ENCODE data around the gene FHIT.
"Not testable (repeated sequence)": the region's sequence is repeated elsewhere in the genome, so short reads cannot be mapped to it uniquely, and the experiment has no call there.

FHIT gene

DNA sequence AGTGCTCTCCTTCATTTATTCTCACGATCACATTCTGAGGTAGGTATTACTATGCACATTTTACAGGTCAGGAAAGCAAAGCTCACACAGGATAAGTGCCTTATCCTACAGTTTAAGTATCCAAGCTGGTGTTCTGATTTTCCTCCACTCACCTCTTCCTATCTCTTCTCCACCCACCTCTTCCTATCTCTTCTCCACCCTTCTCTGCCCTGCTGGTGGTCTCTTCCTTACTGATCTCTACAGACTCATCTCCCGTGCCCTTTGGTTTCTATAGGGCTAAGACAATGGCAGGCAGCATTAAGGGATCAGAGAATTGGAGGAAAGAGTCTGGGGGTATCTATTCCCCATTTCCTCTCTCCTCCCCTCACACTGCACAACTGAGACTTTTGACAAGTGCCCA, 319.1 kb downstream of the FHIT start:
- DNase-seq (ENCODE audit: low read depth in 3 of 3) = no peak

DNA sequence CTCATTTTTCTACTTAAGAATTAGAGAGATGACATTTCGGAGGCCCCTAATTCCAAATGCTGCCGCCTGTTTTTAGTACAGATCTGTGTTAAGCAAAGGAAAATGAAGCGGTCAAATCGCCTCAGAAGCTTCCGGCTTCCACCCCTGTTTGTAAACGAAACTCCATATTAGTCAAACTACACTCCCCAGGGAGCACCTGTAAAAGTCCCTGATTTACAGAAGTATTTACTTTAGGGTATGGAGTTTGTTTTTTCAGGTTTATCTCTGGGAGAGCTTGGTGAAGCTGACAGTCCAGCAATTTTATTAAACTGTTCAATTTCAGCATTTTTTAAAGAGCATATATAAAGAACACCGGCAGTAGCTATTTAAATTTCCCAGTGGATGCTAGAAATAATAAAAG, 319.8 kb downstream of the FHIT start:
- no peak for DNase-seq (ENCODE audit: low read depth in 3 of 3)

DNA sequence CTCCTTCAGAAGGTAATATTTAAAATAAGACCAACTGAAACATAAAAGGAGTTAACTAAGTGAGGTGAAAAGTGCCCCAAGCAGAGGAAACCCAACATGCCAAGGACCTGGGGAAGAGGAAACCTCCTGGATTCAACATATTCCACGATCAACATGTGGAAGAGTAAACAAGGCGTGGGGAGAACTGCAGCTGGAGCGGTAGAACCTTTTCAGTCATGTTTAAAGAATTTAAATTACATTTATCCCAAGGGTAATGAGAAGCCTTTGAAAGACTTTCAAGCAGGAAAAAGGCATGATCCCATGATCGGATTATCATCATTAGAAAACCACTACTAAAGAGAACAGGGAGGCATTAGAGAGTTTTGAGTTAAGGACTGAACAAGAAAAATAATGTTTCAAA, 330.7 kb downstream of the FHIT start:
- no peak for DNase-seq (ENCODE audit: low read depth in 3 of 3)

DNA sequence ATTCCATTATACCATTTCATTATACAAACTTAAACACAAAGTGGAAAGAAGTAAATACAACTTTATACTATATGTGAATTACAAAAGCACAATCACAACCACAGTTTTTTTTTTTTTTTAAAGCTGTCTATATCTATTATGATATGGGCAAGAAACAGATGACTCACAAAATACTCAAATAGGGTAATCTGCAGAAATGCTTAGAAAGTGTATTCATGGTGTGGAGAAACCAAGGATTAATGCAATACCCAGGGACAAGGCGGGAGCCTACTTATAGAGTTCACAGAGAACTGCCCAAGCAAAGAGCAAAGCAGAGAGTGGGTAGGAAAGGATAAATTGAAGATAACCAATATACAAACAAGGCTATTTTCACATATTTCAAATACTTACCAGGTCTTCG, 332.0 kb downstream of the FHIT start:
- no peak for DNase-seq (ENCODE audit: low read depth in 3 of 3)

DNA sequence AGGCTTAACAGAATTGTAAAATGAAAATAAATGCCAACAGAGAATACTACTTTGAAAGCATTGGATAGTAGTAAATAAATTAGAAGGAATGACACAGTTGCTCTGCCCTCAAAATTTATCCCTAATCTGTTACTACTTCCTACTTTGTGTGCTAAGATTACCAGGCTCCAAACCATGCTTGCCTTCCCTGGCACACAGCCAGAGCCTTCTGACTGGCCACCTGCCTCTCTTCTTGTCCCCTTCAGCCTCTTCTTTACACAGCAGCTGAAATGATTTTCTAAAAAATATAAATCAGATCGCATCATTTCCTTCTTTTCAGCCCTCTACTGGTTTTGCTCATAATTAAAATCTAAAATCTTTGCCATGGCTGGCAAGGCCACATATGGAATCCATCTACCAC, 334.1 kb downstream of the FHIT start:
- no peak for DNase-seq (ENCODE audit: low read depth in 3 of 3)

DNA sequence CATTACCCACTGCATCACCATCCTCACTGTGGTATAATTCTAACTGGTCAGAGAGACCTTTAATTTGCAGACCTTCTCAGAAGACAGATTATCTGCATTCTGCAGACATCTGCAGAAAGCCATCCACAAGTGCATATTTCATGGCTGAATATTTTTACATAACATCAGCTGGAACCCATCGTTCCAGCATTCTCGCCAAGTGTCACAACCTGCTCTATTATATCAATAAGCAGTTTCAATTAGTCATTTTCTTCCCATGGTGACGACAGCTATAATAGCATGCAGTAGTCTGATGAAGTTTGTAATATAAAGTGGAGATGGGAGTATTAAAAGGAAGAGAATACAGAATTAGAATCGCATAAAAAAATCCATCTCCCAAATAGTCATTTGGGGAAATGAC, 334.7 kb downstream of the FHIT start:
- DNase-seq (ENCODE audit: low read depth in 3 of 3) = no peak

DNA sequence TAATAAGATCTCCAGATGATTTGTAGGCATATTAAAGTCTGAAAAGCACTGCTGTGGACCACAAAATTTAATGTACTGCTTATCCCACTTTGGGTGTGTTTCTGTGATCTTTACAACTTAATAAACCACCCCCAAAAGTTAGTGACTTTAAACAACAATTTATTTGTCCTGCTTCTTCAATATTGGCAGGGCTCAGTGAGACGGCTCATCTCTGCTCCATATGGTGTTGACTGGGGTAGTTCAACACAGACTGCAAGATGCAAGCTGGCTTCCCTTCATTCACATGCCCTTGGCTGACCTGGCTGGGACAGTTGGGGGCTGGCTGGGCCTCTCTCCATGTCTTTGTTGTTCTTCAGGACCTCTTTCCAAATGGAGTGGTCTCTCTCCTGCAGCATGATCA, 337.8 kb downstream of the FHIT start:
- no peak for DNase-seq (ENCODE audit: low read depth in 3 of 3)

DNA sequence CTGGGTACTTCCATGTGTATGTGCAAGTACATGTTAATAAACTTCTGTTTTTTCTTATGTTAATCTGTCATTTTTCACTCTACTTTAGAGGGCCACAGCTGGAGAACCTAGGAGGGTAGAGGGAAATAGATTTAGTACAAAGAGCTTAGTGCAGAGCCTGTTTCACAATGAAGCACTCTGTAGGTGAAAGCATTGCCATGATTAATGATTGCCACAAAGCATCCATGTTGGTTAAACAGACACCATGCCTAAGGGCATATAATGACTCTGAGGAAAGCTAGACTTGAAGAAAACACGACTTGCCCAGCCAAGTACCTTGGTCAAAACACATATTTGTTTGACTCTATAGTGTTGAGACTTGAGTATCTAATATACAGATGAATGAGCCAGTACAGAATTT, 338.4 kb downstream of the FHIT start:
- DNase-seq (ENCODE audit: low read depth in 3 of 3) = no peak

DNA sequence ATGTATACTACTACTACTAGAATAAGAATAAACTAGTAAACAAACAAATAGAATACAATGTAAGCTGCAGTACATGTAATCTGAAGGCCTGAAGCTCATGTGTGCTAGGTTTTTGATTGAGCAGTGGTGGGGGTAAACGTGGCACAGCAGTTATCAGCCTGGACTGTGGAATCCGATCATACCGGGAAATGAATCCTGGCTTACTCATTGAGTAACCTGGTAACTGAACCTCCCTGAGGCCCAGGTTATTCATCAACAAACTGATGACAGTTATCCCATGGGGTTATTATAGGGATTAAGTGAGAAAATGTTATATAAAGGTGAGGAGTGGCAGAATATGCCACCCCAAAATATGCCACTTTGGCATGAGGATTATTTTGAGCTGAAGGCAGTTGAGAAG, 339.1 kb downstream of the FHIT start:
- DNase-seq (ENCODE audit: low read depth in 3 of 3) = no peak

DNA sequence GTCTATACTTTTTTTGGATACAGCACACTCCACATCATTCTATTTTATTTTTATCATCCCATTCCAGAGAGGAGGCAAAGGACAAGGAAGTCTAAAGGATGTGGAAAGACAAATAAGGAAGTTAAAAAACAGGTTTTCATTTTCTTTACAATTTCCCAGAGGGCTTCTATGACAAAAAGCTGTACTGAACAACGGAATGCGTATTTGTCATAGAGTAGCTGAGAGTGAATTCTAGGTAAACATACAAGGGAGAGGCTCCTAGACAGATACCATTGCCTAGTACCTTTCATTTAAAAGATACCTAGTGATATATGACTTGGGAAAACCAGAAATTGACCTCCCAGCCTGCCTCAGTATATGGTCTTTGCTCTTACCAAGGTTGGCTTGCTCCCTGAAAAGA, 341.7 kb downstream of the FHIT start:
- no peak for DNase-seq (ENCODE audit: low read depth in 3 of 3)

DNA sequence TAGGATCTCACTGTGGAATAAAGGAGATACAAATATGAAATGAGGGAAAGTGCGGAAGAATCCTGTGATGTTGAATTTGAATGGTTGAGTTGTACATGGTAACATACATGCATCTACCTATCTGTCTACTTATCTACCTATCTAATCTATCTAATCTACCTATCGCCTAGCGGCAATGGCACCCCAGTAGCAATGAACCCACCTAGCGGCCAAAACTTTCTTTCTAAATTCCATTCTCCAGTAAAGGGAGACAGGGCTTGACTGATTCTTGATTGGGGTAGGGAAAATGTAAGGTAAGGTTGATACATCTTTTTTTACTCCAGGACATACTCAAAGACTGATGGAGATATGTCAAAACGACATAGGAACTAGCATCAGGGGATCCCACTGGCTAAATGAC, 345.0 kb downstream of the FHIT start:
- DNase-seq (ENCODE audit: low read depth in 3 of 3) = no peak

DNA sequence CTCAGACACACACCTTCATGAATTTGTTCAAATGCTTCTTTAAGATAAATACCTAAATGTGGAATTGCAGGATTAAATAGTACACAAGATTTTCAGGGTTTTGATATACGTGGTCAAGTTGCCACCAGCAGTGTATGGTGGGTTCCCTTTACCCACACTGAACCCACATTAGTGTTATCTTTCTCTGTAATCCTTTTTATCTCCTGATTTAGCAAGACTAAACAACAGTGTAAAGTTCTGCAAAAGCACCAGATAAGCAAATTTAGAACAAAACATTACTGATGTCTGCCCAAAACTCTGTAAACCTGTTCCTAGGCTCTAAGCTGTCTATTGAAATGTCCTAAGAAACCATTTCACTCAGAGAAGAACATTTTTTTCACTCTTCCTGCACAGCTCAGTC, 352.9 kb downstream of the FHIT start:
- no peak for DNase-seq (ENCODE audit: low read depth in 3 of 3)

DNA sequence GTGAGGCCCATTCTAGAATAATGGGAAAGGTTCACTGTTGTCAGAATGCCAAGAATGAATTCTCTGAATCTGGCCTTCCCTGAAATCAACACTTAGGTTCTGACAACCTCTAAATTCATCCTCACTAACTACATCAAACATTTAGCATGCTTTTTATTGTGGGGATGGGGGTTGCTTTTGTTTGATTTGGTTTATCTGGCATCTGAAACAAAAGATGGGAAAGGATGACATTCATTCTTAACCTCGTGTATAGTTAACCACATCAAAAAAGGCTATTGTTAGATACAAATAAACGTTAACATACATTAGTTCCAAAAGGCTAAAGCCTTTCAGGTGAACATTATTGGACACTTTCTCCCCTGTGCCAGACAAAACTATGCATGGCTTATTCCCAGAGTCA, 357.3 kb downstream of the FHIT start:
- no peak for DNase-seq (ENCODE audit: low read depth in 3 of 3)

DNA sequence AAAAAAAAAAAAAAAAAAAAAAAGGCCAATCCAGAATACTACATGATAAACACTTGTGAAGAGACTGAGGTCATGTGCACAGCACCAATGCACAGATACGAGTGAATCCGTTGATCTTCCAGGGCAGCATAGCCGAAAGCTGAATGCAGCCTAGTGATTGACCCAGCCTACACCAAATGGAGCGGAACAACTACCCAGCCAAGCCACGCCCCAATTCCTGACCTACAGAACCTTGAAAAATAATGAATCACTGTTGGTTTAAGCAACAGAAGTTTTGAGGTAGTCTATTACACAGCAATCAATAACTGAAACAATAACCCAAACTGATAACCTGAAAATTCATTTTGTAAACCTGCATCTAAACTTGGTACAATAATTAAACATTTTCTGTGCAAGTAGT, 361.0 kb downstream of the FHIT start:
- no peak for DNase-seq (ENCODE audit: low read depth in 3 of 3)

DNA sequence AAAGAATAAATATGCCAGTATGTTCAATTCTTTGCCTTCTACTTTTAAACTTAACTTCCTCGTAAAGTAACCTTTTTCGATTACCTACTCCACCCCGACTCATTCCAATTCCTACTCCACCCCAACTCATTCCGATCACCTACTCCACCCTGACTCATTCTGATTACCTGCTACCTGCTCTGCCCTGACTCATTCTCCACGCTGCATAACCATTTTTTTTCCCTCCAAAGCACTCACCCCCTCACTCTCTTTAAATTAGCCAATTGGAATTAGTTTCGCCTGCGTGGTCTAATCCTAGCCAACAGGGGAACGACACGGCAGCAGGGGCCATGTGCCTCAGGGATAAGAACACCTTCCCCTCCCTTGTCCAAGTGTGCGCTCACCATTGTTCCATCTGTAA, 362.3 kb downstream of the FHIT start:
- not testable (repeated sequence) for DNase-seq (ENCODE audit: low read depth in 3 of 3)

DNA sequence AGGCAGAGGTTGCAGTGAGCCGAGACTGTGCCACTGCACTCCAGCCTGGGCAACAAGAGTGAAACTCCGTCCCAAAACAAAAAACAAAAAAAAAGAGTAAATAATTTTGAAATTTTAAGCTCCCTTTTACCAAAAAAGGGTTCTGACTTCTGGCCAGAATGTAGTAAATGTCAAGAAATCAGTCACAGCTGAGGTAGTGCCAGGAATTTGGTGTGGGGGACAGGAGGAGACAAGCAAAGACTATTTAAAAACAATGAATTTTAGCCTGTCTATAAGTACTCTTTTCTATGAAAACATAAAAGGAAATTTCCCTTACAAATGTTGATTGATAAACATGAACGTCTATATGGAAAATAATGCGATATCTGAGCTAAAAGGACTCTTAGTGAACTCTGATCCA, 363.7 kb downstream of the FHIT start:
- DNase-seq (ENCODE audit: low read depth in 3 of 3) = no peak

DNA sequence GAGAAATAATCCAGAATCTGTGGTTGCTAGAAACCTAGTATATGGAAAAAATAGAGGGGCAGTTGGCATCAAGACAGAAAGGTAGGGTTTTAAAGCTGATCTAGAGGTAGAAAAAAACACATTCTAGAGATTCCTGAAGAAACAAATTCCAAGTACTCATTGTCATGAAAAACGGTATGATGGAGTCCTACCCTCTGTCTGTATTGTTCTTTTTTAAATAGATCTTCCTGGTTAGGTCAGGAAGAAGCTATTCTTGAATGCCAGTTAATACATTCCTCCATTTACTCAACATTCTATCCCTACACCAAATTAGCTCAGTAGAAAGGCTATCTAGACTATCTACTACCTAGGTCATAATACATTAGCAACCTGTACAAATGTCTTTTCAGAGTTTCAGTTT, 364.7 kb downstream of the FHIT start:
- no peak for DNase-seq (ENCODE audit: low read depth in 3 of 3)

DNA sequence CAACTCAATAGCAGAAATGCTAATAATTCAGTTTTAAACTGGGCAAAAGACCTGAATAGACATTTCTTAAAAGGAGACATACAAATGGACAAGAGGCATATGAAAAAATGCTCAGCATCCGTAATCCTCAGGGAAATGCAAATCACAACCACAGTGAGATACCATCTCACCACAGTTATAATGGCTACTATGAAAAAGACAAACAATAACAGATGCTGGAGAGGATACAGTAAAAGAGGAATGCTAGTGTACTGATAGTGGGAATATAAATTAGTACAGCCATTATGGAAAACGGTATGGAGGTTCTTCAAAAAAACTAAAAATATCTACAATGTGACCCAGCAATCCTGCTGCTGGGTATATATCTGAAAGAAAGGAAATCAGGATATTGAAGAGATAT, 367.2 kb downstream of the FHIT start:
- DNase-seq (ENCODE audit: low read depth in 3 of 3) = no peak

DNA sequence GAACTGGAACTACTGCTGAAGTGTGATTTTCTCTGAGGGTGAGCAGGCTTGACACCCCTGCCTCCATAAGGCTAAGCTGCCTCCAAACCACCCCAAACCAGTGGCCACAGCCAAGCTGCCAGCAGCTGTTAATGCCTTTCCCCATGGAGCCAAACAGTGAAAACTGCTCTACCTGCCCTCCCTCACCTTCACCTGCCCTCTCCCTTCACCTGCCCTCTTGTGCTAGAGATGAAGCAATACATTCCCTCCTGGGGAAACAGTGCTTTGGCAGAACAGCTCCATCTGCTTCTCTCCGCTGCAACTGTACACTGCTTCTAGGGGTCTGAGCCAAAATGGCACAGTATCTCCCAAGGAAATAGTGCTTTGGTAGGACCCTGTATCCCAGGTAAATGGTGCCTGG, 374.1 kb downstream of the FHIT start:
- no peak for DNase-seq (ENCODE audit: low read depth in 3 of 3)

DNA sequence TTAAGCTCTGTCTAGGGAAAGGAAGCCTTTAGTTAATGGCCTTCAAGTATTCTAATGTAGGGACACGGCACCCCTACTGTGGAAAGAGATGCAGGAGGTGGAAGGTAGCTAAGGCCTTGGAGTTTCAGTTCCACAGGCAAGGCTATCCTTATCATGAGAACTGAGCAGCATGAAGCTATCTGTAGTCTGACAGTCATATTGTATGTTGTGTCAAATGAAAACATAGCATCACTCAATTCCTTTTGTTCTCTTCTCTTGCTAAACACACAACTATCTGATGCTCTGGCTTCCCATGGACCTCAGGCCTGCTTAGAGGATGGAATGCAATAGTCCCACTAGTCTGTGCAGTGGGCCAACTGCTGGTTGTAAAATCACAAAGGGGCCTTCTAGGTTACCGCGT, 380.9 kb downstream of the FHIT start:
- no peak for DNase-seq (ENCODE audit: low read depth in 3 of 3)

DNA sequence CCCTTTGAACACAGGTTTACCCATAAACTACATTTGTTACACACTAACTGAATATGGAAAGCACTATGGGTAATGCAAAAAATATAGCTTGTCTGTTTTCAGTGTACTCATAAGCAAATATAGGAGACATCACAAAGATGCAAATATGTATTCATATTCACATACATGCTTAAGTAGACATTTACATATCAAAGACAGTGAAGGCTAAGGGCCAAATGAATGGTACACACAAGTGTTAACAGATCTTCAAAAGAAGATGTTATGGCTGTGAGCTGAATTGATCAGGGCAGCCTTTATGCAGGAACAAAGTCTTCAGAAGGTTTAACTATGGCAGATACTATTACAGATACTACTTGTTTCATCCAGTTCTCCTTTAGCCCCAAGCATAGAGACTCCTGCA, 384.1 kb downstream of the FHIT start:
- no peak for DNase-seq (ENCODE audit: low read depth in 3 of 3)

DNA sequence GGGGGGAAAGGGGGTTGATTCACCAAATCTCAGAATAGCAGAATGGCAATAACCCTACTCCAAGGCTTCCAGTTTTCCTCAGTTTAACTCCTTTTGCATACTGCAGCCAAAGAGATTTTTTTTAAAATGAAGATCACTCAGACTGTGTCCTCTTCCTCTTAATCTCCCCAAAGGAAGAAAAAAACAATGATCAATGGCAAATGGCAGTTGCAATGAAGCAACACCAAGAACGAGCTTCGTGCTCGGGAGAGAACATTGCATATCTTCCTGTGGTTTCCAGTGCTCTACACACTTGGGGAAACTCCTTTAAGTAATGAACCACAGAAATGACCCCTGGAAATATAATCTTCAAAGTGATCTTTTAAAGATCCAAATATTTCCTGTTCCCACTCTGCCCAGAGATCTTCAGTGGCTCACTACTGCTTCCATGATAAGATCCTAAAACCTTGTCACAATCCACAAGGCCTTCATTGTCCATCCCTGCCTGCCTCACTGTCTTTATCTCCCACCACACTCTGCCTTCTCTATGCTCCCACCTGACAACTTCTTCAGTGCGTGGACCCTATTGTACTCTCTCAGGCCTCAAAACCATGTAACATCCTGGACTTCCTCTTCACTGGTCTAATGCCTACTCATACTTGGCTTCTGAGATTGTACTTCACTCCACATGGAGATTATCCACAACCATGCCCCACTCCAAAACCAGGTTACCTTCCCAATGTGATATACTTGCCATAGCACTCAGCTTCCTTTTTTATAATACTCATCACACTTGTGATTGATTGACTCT, 394.8 kb downstream of the FHIT start:
- no peak for DNase-seq (ENCODE audit: low read depth in 3 of 3)

DNA sequence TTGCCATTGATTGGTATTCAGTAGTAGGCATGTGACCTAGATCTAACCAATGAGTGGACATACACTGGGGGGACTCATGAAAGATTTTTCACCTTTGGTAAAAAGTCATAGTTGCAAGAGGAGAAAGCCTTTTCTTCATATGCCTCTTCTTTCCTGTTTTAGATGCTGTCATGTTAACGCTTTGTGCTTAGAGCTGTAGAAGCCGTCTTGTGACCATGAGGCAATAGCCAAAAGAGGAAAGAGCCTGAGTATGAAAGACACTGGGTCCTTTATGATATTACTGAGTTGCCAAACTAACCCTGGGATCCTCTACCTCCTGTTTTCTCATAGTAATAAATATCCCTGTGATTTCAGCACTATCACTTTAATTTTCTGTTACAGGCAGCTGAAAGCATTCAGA, 396.0 kb downstream of the FHIT start:
- DNase-seq (ENCODE audit: low read depth in 3 of 3) = no peak

DNA sequence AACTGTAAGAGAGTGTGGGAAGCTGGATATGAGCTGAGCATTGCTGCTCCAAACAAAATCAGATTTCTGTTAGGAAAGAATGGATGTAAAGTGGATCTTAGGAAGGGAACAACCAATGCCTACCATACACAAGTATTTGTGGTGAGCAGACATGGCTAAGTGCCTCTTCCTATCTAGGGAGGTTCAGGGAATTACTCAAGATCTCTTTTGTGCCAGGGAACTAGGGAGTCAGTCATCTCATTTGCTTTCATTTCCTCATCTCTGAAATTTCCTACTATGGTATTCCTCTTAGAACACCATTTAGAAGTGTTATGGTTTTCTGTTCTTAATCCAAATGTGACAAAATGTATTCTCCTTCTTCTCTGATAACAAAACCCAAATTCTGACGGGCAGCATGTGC, 396.5 kb downstream of the FHIT start:
- no peak for DNase-seq (ENCODE audit: low read depth in 3 of 3)
